Measurements from ENCODE around the gene NEUROD2.

Gene NEUROD2

GRCh38 chr17:39563476-39563875, 44.2 kb downstream of the NEUROD2 start:
- Histone ChIP-seq H3K4me3 (ENCODE audit: low read length) (no peak overlapping the region), H3K4me1 (ENCODE audit: insufficient read depth, low read length) (peaks cover 12% of the 10 kb centered on the region), H3K27me3 (ENCODE audit: insufficient read depth, low read length) (no peaks in the 10 kb centered on the region), H3K9me3 (ENCODE audit: low read length) (no peaks in the 10 kb centered on the region), H2AFZ (ENCODE audit: low read depth, low read length) (no peak overlapping the region), H3K36me3 (ENCODE audit: insufficient read depth, low read length) (peaks cover 24% of the 10 kb centered on the region)

GRCh38 chr17:39562976-39563375, 44.7 kb downstream of the NEUROD2 start:
- Histone ChIP-seq H3K27me3 (ENCODE audit: insufficient read depth, low read length) (no peaks in the 10 kb centered on the region), H2AFZ (ENCODE audit: low read depth, low read length) (no peak overlapping the region), H3K4me1 (ENCODE audit: insufficient read depth, low read length) (peaks cover 12% of the 10 kb centered on the region), H3K9me3 (ENCODE audit: low read length) (no peaks in the 10 kb centered on the region), H3K4me3 (ENCODE audit: low read length) (no peak overlapping the region), H3K36me3 (ENCODE audit: insufficient read depth, low read length) (peaks cover 21% of the 10 kb centered on the region)

GRCh38 chr17:39562395-39562794, 45.3 kb downstream of the NEUROD2 start:
- H3K4me1 ChIP-seq (ENCODE audit: insufficient read depth, low read length) = peaks cover 12% of the 10 kb centered on the region
- H3K27me3 ChIP-seq (ENCODE audit: insufficient read depth, low read length) = no peaks in the 10 kb centered on the region
- H3K9me3 ChIP-seq (ENCODE audit: low read length) = no peaks in the 10 kb centered on the region
- peaks cover 23% of the 10 kb centered on the region for H3K36me3 ChIP-seq (ENCODE audit: insufficient read depth, low read length)
- H2AFZ ChIP-seq (ENCODE audit: low read depth, low read length) = no peak overlapping the region
- H3K4me3 ChIP-seq (ENCODE audit: low read length) = no peak overlapping the region

GRCh38 chr17:39556423-39556822, 51.3 kb downstream of the NEUROD2 start:
- Histone ChIP-seq H3K36me3 (ENCODE audit: insufficient read depth, low read length) (peaks cover 44% of the 10 kb centered on the region), H2AFZ (ENCODE audit: low read depth, low read length) (no peak overlapping the region), H3K27me3 (ENCODE audit: insufficient read depth, low read length) (no peaks in the 10 kb centered on the region), H3K4me3 (ENCODE audit: low read length) (no peak overlapping the region), H3K9me3 (ENCODE audit: low read length) (no peaks in the 10 kb centered on the region), H3K4me1 (ENCODE audit: insufficient read depth, low read length) (no peaks in the 10 kb centered on the region)

- no peak overlapping the region for H3K4me3 ChIP-seq (ENCODE audit: low read length)
- H3K4me1 ChIP-seq (ENCODE audit: insufficient read depth, low read length) = no peaks in the 10 kb centered on the region
- H2AFZ ChIP-seq (ENCODE audit: low read depth, low read length) = no peak overlapping the region
- peaks cover 45% of the 10 kb centered on the region for H3K36me3 ChIP-seq (ENCODE audit: insufficient read depth, low read length)
- H3K27me3 ChIP-seq (ENCODE audit: insufficient read depth, low read length) = no peaks in the 10 kb centered on the region
- H3K9me3 ChIP-seq (ENCODE audit: low read length) = no peaks in the 10 kb centered on the region
Measured at GRCh38 chr17:39555368-39555767, 52.4 kb downstream of the NEUROD2 start.
